Measurements from ENCODE around the gene RNF152. TPM values are rescaled to one million over a fixed set of nuclear protein-coding genes. Genes with fewer than 3 reads are reported as not detected.

Gene RNF152, protein sequence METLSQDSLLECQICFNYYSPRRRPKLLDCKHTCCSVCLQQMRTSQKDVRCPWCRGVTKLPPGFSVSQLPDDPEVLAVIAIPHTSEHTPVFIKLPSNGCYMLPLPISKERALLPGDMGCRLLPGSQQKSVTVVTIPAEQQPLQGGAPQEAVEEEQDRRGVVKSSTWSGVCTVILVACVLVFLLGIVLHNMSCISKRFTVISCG
- 60.3 and 90.5 TPM in 2 replicates for total RNA-seq

DNA sequence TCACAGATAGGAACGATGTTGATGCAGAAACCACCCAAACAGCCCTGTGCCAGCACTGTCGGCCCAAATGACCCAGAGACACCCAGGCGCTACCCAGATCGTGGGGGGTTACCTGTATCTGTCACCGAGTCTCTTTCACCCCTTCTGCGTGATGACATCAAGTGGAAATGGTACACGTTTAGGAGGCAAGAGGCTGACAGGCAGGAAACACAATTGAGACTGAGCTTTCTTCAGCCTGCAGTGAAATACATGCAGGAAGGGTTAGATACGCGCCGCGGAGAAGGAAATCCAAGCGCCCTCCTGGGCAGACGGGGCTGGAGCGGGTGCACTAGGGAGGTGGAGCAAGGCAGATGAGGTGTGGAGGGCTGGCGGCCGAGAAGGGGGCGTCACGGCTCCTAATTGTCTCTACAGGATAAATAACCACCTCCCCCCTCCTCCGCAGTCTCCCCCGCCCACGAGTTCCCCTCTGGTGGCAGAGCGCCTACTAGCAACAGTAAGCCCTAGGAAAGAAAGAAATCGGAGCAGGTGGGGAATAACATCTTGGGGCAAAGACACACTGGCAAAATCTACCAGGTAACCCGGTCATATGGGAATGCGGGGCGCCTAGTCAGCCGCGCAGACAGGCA is at the start of gene RNF152:
RNF152 (minus strand) TSS at position 325 of the 626 bp plus-strand sequence. CDS start 76,544 bp downstream, outside the sequence.

Data from regular cardiac myocyte (primary cell).